Caco-2 (cell line): Measurements from ENCODE around the gene NAV1. TPM values are rescaled to one million over a fixed set of nuclear protein-coding genes. Genes with fewer than 3 reads are reported as not detected.

Experiments used
- BruUV-seq: library from RNA; stranded (reverse); fragments of 400-500 nt; replicated peaks from 2 replicates; lab custom pipeline; 2021; lab: Mats Ljungman, UMichigan
- CTCF ChIA-PET: fragments of 300-600 bp; sonication (Branson Sonifier 250); formaldehyde crosslinking; loops from one replicate; lab custom pipeline; 2022; ENCODE audit warnings: antibody characterized with exemption; lab: Charles Lee
- POLR2A ChIA-PET: fragments of 300-600 bp; sonication (Branson Sonifier 250); formaldehyde crosslinking; loops from one replicate; lab custom pipeline; 2022; ENCODE audit warnings: antibody characterized with exemption; lab: Charles Lee
- DNase-seq, 2 experiments: peaks; one replicate each; pipeline versions ENCODE4 v3.0.0 to v3.0.0-alpha.2; 2020 to 2022
- H3K27me3 ChIP-seq: replicated peaks from 2 replicates; pipeline ENCODE4 v1.6.0; 2011; ENCODE audit warnings: low read length; ENCODE audit not compliant: control insufficient read depth, insufficient read depth
- H3K36me3 ChIP-seq: 2 replicates; pipeline ENCODE4 v1.5.1; 2011; ENCODE audit warnings: low read length; ENCODE audit not compliant: control insufficient read depth, insufficient read depth
- H3K4me1 ChIP-seq: fragments of 250-450 bp; sonication (Bioruptor Pico); 2 replicates; pipeline ENCODE4 v1.5.1; 2020; ENCODE audit warnings: mild to moderate bottlenecking
- H3K4me3 ChIP-seq: 2 replicates; pipeline ENCODE4 v1.5.1; 2011; ENCODE audit warnings: low read depth, mild to moderate bottlenecking, control low read depth, low read length
- H3K9me3 ChIP-seq: fragments of 250-450 bp; sonication (Bioruptor Pico); 2 replicates; pipeline ENCODE4 v1.5.1; 2020; ENCODE audit warnings: mild to moderate bottlenecking, moderate library complexity
- H3K27ac Mint-ChIP-seq: one replicate; pipeline ENCODE4 v1.8.0; 2022; ENCODE audit warnings: mixed read lengths; ENCODE audit not compliant: unreplicated experiment
- H3K27me3 Mint-ChIP-seq: one replicate; pipeline ENCODE4 v1.8.0; 2022; ENCODE audit warnings: mixed read lengths; ENCODE audit not compliant: insufficient read depth, unreplicated experiment
- H3K36me3 Mint-ChIP-seq: one replicate; pipeline ENCODE4 v1.8.0; 2022; ENCODE audit warnings: mild to moderate bottlenecking, mixed read lengths; ENCODE audit not compliant: insufficient read depth, unreplicated experiment
- H3K4me1 Mint-ChIP-seq: one replicate; pipeline ENCODE4 v1.8.0; 2022; ENCODE audit warnings: low read depth, mixed read lengths; ENCODE audit not compliant: unreplicated experiment
- H3K4me3 Mint-ChIP-seq: one replicate; pipeline ENCODE4 v1.8.0; 2022; ENCODE audit warnings: mild to moderate bottlenecking, moderate library complexity, mixed read lengths; ENCODE audit not compliant: unreplicated experiment
- H3K9me3 Mint-ChIP-seq: one replicate; pipeline ENCODE4 v1.8.0; 2022; ENCODE audit warnings: mixed read lengths; ENCODE audit not compliant: unreplicated experiment
- CTCF ChIP-seq, 2 experiments: fragments of 200-600 bp in 1 of 2; IDR thresholded peaks; 1 replicate in 1 of 2; 2 replicates in 1 of 2; pipeline versions ENCODE4 v1.5.1 to v1.8.0; 2011 to 2022; ENCODE audit warnings: antibody characterized with exemption in 1 of 2, control low read depth in 1 of 2, inconsistent platforms in 1 of 2, low read depth in 1 of 2, low read length in 1 of 2, mild to moderate bottlenecking in 1 of 2, moderate library complexity in 1 of 2; ENCODE audit not compliant: insufficient read depth in 1 of 2, severe bottlenecking in 1 of 2, unreplicated experiment in 1 of 2
- intact Hi-C: fragments of 100-400 bp; cut with micrococcal nuclease; formaldehyde crosslinking; loops from one replicate; pipeline ENCODE4 v1.10.0; 2022; ENCODE audit not compliant: unreplicated experiment
- total RNA-seq: library from RNA; stranded (reverse); gene quantifications from 2 replicates; pipeline ENCODE4 v1.2.3, GENCODE V29; 2022

Gene NAV1
- total RNA-seq, 1 experiment from 2014 or later, result 2.0 TPM

- no peaks in the 10 kb centered on the region for H3K27me3 ChIP-seq
- no peaks in the 10 kb centered on the region for H3K4me1 ChIP-seq
- no peak for TF ChIP-seq CTCF (IDR thresholded peaks at IDR 0.05; ENCODE audit: insufficient read depth in 1 of 2, low read depth in 1 of 2, low read length in 1 of 2, severe bottlenecking in 1 of 2, unreplicated experiment in 1 of 2)
- no peaks in the 10 kb centered on the region for H3K36me3 Mint-ChIP-seq
- ChIA-PET POLR2A (no interaction called here), CTCF (interaction anchor here (1.6 kb wide), 1 partner anchor 158 kb away, joined by 3 read pairs; no protein-coding TSS in a partner anchor)
- BruUV-seq, result no TSS peak
- H3K27me3 Mint-ChIP-seq, result peaks cover 18% of the 10 kb centered on the region
- no peaks in the 10 kb centered on the region for H3K9me3 ChIP-seq
- H3K36me3 ChIP-seq, result no peaks in the 10 kb centered on the region
- no peak for DNase-seq
- no peak overlapping the region for H3K4me3 Mint-ChIP-seq
- no peaks in the 10 kb centered on the region for H3K4me1 Mint-ChIP-seq
- H3K4me3 ChIP-seq, result no peak overlapping the region
- no peak overlapping the region for H3K27ac Mint-ChIP-seq
- intact Hi-C loops, result no loop called here
- no peaks in the 10 kb centered on the region for H3K9me3 Mint-ChIP-seq
Measured at GRCh38 chr1:201551096-201551495, 12.2 kb downstream of the NAV1 start.

GRCh38 chr1:201551877-201552731 is 13.2 kb downstream of the NAV1 start:
- Mint-ChIP-seq H3K27ac (no peak overlapping the region), H3K4me1 (no peaks in the 10 kb centered on the region), H3K9me3 (no peaks in the 10 kb centered on the region), H3K4me3 (no peak overlapping the region), H3K27me3 (peaks cover 20% of the 10 kb centered on the region), H3K36me3 (no peaks in the 10 kb centered on the region)
- Histone ChIP-seq H3K4me3 (no peak overlapping the region), H3K4me1 (no peaks in the 10 kb centered on the region), H3K9me3 (no peaks in the 10 kb centered on the region), H3K27me3 (no peaks in the 10 kb centered on the region; the same call in 1 of the 2 replicates), H3K36me3 (no peaks in the 10 kb centered on the region)
- CTCF ChIA-PET, result interaction anchor here (1.6 kb wide), 1 partner anchor 157 kb away, joined by 3 read pairs; no protein-coding TSS in a partner anchor
- no peak for TF ChIP-seq CTCF (IDR thresholded peaks at IDR 0.05; ENCODE audit: insufficient read depth in 1 of 2, low read depth in 1 of 2, low read length in 1 of 2, severe bottlenecking in 1 of 2, unreplicated experiment in 1 of 2)
- BruUV-seq, result no TSS peak
- POLR2A ChIA-PET, result no interaction called here
- intact Hi-C loops, result no loop called here
- DNase-seq, result no peak

- no peaks in the 10 kb centered on the region for H3K9me3 ChIP-seq
- CTCF ChIA-PET, result no interaction called here
- H3K36me3 Mint-ChIP-seq, result no peaks in the 10 kb centered on the region
- no peak for DNase-seq
- no TSS peak for BruUV-seq
- H3K4me3 ChIP-seq, result no peak overlapping the region
- peaks cover 20% of the 10 kb centered on the region for H3K27me3 Mint-ChIP-seq
- no peaks in the 10 kb centered on the region for H3K4me1 Mint-ChIP-seq
- TF ChIP-seq CTCF (IDR thresholded peaks at IDR 0.05; ENCODE audit: insufficient read depth in 1 of 2, low read depth in 1 of 2, low read length in 1 of 2, severe bottlenecking in 1 of 2, unreplicated experiment in 1 of 2), result no peak
- intact Hi-C loops, result no loop called here
- no peak overlapping the region for H3K27ac Mint-ChIP-seq
- no peaks in the 10 kb centered on the region for H3K9me3 Mint-ChIP-seq
- H3K4me1 ChIP-seq, result no peaks in the 10 kb centered on the region
- POLR2A ChIA-PET, result no interaction called here
- H3K4me3 Mint-ChIP-seq, result no peak overlapping the region
- H3K27me3 ChIP-seq, result peaks cover 1% of the 10 kb centered on the region; the same call in 1 of the 2 replicates
- no peaks in the 10 kb centered on the region for H3K36me3 ChIP-seq
Measured at GRCh38 chr1:201552941-201553351, 14.0 kb downstream of the NAV1 start.
